Parathyroid adenoma (tissue), 2 donors: Measurements from ENCODE around the gene CTXN3.

ENCODE experiments used
- H2AFZ ChIP-seq: fragments of 300-600 bp; sonication (generic); one replicate; pipeline ENCODE4 v1.7.0; 2017; ENCODE audit warnings: antibody characterized with exemption, mild to moderate bottlenecking
- H3K27ac ChIP-seq: fragments of 300-600 bp; sonication (generic); one replicate; pipeline ENCODE4 v1.7.0; 2017
- H3K27me3 ChIP-seq: fragments of 300-600 bp; sonication (generic); one replicate; pipeline ENCODE4 v1.7.0; 2017; ENCODE audit warnings: low read length; ENCODE audit not compliant: control insufficient read depth, insufficient read depth
- H3K36me3 ChIP-seq: fragments of 300-600 bp; sonication (generic); one replicate; pipeline ENCODE4 v1.7.0; 2017; ENCODE audit warnings: low read length; ENCODE audit not compliant: control insufficient read depth, insufficient read depth
- H3K4me1 ChIP-seq: fragments of 300-600 bp; sonication (generic); one replicate; pipeline ENCODE4 v1.7.0; 2017; ENCODE audit warnings: control low read depth
- H3K4me2 ChIP-seq: fragments of 300-600 bp; sonication (generic); one replicate; pipeline ENCODE4 v1.7.0; 2017; ENCODE audit warnings: low read length
- H3K4me3 ChIP-seq: fragments of 300-600 bp; sonication (generic); one replicate; pipeline ENCODE4 v1.7.0; 2017; ENCODE audit warnings: low read depth, low read length
- H3K79me2 ChIP-seq: fragments of 300-600 bp; sonication (generic); one replicate; pipeline ENCODE4 v1.7.0; 2017; ENCODE audit warnings: control low read depth
- H3K9ac ChIP-seq: fragments of 300-600 bp; sonication (generic); one replicate; pipeline ENCODE4 v1.7.0; 2017; ENCODE audit warnings: mild to moderate bottlenecking
- H3K9me3 ChIP-seq: fragments of 300-600 bp; sonication (generic); one replicate; pipeline ENCODE4 v1.7.0; 2017; ENCODE audit warnings: low read length; ENCODE audit not compliant: control insufficient read depth
- CTCF ChIP-seq: fragments of 300-600 bp; sonication (generic); IDR thresholded peaks from one replicate; pipeline ENCODE4 v1.7.0; 2017; ENCODE audit warnings: antibody characterized with exemption, mild to moderate bottlenecking
- donor health status: primary hyperparathyroidism.

The CTXN3 gene

GRCh38 chr5:127621601-127622325 is 27.1 kb upstream of the CTXN3 start:
- no peak overlapping the region for H3K9ac ChIP-seq
- no peaks in the 10 kb centered on the region for H3K36me3 ChIP-seq
- H3K79me2 ChIP-seq = no peaks in the 10 kb centered on the region
- H3K4me1 ChIP-seq = no peaks in the 10 kb centered on the region
- H3K4me3 ChIP-seq = no peak overlapping the region
- TF ChIP-seq CTCF = no peak
- H2AFZ ChIP-seq = no peak overlapping the region
- no peaks in the 10 kb centered on the region for H3K27me3 ChIP-seq
- no peak overlapping the region for H3K4me2 ChIP-seq
- H3K27ac ChIP-seq = no peak overlapping the region
- H3K9me3 ChIP-seq = peaks cover 4% of the 10 kb centered on the region

GRCh38 chr5:127634007-127634406 is 14.9 kb upstream of the CTXN3 start:
- Histone ChIP-seq H2AFZ (no peak overlapping the region), H3K36me3 (no peaks in the 10 kb centered on the region), H3K9me3 (no peaks in the 10 kb centered on the region), H3K4me3 (no peak overlapping the region), H3K27ac (no peak overlapping the region), H3K4me2 (no peak overlapping the region), H3K9ac (no peak overlapping the region), H3K79me2 (no peaks in the 10 kb centered on the region), H3K27me3 (no peaks in the 10 kb centered on the region), H3K4me1 (no peaks in the 10 kb centered on the region)
- no peak for TF ChIP-seq CTCF

- H3K27me3 ChIP-seq = no peaks in the 10 kb centered on the region
- no peaks in the 10 kb centered on the region for H3K36me3 ChIP-seq
- H3K4me1 ChIP-seq = no peaks in the 10 kb centered on the region
- H3K9ac ChIP-seq = no peak overlapping the region
- H3K9me3 ChIP-seq = no peaks in the 10 kb centered on the region
- H2AFZ ChIP-seq = no peak overlapping the region
- no peak overlapping the region for H3K4me3 ChIP-seq
- TF ChIP-seq CTCF = no peak
- no peaks in the 10 kb centered on the region for H3K79me2 ChIP-seq
- H3K4me2 ChIP-seq = no peak overlapping the region
- no peak overlapping the region for H3K27ac ChIP-seq
Observed at GRCh38 chr5:127639828-127640227, 9.1 kb upstream of the CTXN3 start.

- no peaks in the 10 kb centered on the region for H3K36me3 ChIP-seq
- no peak overlapping the region for H3K27ac ChIP-seq
- H3K79me2 ChIP-seq = no peaks in the 10 kb centered on the region
- H3K9ac ChIP-seq = no peak overlapping the region
- H3K4me1 ChIP-seq = no peaks in the 10 kb centered on the region
- no peak overlapping the region for H3K4me3 ChIP-seq
- no peaks in the 10 kb centered on the region for H3K9me3 ChIP-seq
- H2AFZ ChIP-seq = no peak overlapping the region
- H3K4me2 ChIP-seq = no peak overlapping the region
- TF ChIP-seq CTCF = no peak
- no peaks in the 10 kb centered on the region for H3K27me3 ChIP-seq
Observed at GRCh38 chr5:127642949-127643348, 5.9 kb upstream of the CTXN3 start.

- Histone ChIP-seq H3K9ac (no peak overlapping the region), H3K27ac (no peak overlapping the region), H3K36me3 (no peaks in the 10 kb centered on the region), H3K27me3 (no peaks in the 10 kb centered on the region), H3K4me2 (no peak overlapping the region), H3K79me2 (no peaks in the 10 kb centered on the region), H2AFZ (no peak overlapping the region), H3K9me3 (no peaks in the 10 kb centered on the region), H3K4me1 (no peaks in the 10 kb centered on the region), H3K4me3 (no peak overlapping the region)
- TF ChIP-seq CTCF = no peak
Observed at GRCh38 chr5:127643607-127644006, 5.3 kb upstream of the CTXN3 start.
